ENCODE data around the gene GAB3. TPM values are rescaled to one million over a fixed set of nuclear protein-coding genes. Genes with fewer than 3 reads are reported as not detected.
A peak's percentile ranks its signal among the peaks of the same experiment; 100 is the strongest.

GAB3 gene
- total and polyA plus RNA-seq, 2 donors (not counting 1 experiment from before 2014, with no cell fraction given): 2.8 to 4.1 TPM

DNA sequence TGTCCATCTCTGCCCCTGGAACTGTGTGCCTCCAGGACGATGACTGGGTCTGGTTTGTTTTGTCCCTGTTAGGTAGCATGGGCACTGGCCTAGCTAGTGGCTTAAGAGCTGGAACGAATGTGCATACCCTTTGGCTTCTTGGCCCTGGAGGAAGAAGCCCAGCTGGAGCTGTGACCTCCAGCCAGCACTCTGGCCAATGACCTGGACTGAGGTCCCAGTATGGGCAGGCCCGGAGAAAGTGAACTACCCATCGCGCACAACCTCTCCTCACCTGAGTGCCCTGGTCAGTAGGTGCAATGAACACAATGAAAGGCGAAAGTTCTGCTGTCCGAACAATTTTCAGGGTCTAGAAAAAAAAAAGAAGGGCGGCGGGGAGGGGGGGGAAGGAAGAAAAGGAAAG is 30.1 kb upstream of the GAB3 start:
- no peaks in the 10 kb centered on the region for H3K27me3 ChIP-seq (ENCODE audit: control insufficient read depth, insufficient read depth, low read length)
- peaks cover 3% of the 10 kb centered on the region for H3K4me1 ChIP-seq (ENCODE audit: control insufficient read depth, extremely low read depth, insufficient read depth, low read length)
- H3K79me2 ChIP-seq (ENCODE audit: control insufficient read depth, insufficient read depth, low read length): no peaks in the 10 kb centered on the region
- no peak overlapping the region for H3K27ac ChIP-seq (ENCODE audit: insufficient read depth, low read length)
- no peak for DNase-seq (ENCODE audit: low read depth in 2 of 2)
- no peaks in the 10 kb centered on the region for H4K20me1 ChIP-seq (ENCODE audit: control insufficient read depth, extremely low read depth, insufficient read depth, low read length)
- no peak overlapping the region for H2AFZ ChIP-seq (ENCODE audit: low read length)
- no peak overlapping the region for H3K4me2 ChIP-seq (ENCODE audit: extremely low read depth, insufficient read depth, low read length)
- H3K9me3 ChIP-seq (ENCODE audit: control insufficient read depth, insufficient read depth, low read depth, low read length): no peaks in the 10 kb centered on the region
- no peak overlapping the region for H3K9ac ChIP-seq (ENCODE audit: insufficient read depth, low read length)
- peaks cover 2% of the 10 kb centered on the region for H3K36me3 ChIP-seq (ENCODE audit: control insufficient read depth, insufficient read depth, low read length)
- no peak for TF ChIP-seq EZH2 (IDR thresholded peaks at IDR 0.05; ENCODE audit: low read length, missing control alignments)
- TF ChIP-seq, protein P1, sequence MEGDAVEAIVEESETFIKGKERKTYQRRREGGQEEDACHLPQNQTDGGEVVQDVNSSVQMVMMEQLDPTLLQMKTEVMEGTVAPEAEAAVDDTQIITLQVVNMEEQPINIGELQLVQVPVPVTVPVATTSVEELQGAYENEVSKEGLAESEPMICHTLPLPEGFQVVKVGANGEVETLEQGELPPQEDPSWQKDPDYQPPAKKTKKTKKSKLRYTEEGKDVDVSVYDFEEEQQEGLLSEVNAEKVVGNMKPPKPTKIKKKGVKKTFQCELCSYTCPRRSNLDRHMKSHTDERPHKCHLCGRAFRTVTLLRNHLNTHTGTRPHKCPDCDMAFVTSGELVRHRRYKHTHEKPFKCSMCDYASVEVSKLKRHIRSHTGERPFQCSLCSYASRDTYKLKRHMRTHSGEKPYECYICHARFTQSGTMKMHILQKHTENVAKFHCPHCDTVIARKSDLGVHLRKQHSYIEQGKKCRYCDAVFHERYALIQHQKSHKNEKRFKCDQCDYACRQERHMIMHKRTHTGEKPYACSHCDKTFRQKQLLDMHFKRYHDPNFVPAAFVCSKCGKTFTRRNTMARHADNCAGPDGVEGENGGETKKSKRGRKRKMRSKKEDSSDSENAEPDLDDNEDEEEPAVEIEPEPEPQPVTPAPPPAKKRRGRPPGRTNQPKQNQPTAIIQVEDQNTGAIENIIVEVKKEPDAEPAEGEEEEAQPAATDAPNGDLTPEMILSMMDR (conservative IDR thresholded peaks at IDR 0.05 in 1 of 2, IDR thresholded peaks at IDR 0.05 in 1 of 2; ENCODE audit: low read depth in 1 of 2, low read length in 2 of 2): no peak
- no peak overlapping the region for H3K4me3 ChIP-seq (replicated peaks in 1 of 4; ENCODE audit: control extremely low read depth in 1 of 4, insufficient read depth in 1 of 4, low read depth in 3 of 4, low read length in 4 of 4)

DNA sequence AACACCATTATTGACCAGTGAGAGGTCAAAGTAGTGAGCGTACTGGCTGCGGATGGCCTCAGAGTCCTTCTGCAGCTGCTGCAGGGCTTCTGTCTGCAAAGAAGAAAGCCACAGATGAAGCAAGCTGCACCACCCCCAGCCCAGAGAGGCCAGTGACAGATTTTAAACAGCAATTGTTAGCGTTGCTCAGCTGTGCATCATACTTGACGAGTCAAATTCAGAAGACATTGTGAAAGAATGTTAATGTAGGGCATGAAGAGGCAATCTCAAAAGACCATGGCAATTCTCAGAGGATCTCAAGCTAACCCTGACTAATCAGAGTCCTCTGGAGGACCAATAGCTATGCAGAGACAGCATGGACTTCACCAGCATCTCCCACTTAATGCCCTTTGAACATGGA is 28.4 kb upstream of the GAB3 start:
- TF ChIP-seq, protein P1 (conservative IDR thresholded peaks at IDR 0.05 in 1 of 2, IDR thresholded peaks at IDR 0.05 in 1 of 2; ENCODE audit: low read depth in 1 of 2, low read length in 2 of 2): no peak
- TF ChIP-seq EZH2 (IDR thresholded peaks at IDR 0.05; ENCODE audit: low read length, missing control alignments): no peak
- no peaks in the 10 kb centered on the region for H3K9me3 ChIP-seq (ENCODE audit: control insufficient read depth, insufficient read depth, low read depth, low read length)
- peaks cover 3% of the 10 kb centered on the region for H3K4me1 ChIP-seq (ENCODE audit: control insufficient read depth, extremely low read depth, insufficient read depth, low read length)
- no peaks in the 10 kb centered on the region for H3K27me3 ChIP-seq (ENCODE audit: control insufficient read depth, insufficient read depth, low read length)
- H3K4me3 ChIP-seq (replicated peaks in 1 of 4; ENCODE audit: control extremely low read depth in 1 of 4, insufficient read depth in 1 of 4, low read depth in 3 of 4, low read length in 4 of 4): no peak overlapping the region
- no peaks in the 10 kb centered on the region for H3K79me2 ChIP-seq (ENCODE audit: control insufficient read depth, insufficient read depth, low read length)
- no peaks in the 10 kb centered on the region for H4K20me1 ChIP-seq (ENCODE audit: control insufficient read depth, extremely low read depth, insufficient read depth, low read length)
- H3K27ac ChIP-seq (ENCODE audit: insufficient read depth, low read length): no peak overlapping the region
- H3K9ac ChIP-seq (ENCODE audit: insufficient read depth, low read length): no peak overlapping the region
- peaks cover 9% of the 10 kb centered on the region for H3K36me3 ChIP-seq (ENCODE audit: control insufficient read depth, insufficient read depth, low read length)
- DNase-seq (ENCODE audit: low read depth in 2 of 2): peak; percentile 28 to 46
- H2AFZ ChIP-seq (ENCODE audit: low read length): no peak overlapping the region
- H3K4me2 ChIP-seq (ENCODE audit: extremely low read depth, insufficient read depth, low read length): no peak overlapping the region

DNA sequence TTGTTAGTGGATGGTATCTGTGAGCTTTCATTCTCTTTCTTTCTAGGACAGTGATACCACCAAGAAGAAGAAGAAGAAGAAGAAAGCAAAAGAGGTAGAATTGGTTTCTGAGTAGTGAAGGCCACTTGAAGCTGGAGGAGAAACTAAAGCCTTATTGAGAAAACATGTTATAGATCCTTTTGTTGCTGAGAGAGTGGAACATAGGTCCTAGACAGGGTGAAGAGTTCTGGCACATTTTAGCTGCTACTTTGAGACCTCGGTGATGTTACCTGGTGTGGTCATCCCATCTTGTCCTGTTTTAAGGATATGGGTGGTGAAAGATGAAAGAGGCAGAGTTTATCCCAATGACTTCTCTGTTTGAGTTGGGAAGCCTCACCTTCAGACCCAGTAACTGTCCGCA is 25.9 kb upstream of the GAB3 start:
- Histone ChIP-seq H3K4me1 (ENCODE audit: control insufficient read depth, extremely low read depth, insufficient read depth, low read length) (peaks cover 3% of the 10 kb centered on the region), H3K27me3 (ENCODE audit: control insufficient read depth, insufficient read depth, low read length) (no peaks in the 10 kb centered on the region), H3K9ac (ENCODE audit: insufficient read depth, low read length) (no peak overlapping the region), H3K4me3 (replicated peaks in 1 of 4; ENCODE audit: control extremely low read depth in 1 of 4, insufficient read depth in 1 of 4, low read depth in 3 of 4, low read length in 4 of 4) (no peak overlapping the region), H3K27ac (ENCODE audit: insufficient read depth, low read length) (no peak overlapping the region), H3K79me2 (ENCODE audit: control insufficient read depth, insufficient read depth, low read length) (no peaks in the 10 kb centered on the region), H3K4me2 (ENCODE audit: extremely low read depth, insufficient read depth, low read length) (no peak overlapping the region), H2AFZ (ENCODE audit: low read length) (no peak overlapping the region), H4K20me1 (ENCODE audit: control insufficient read depth, extremely low read depth, insufficient read depth, low read length) (no peaks in the 10 kb centered on the region), H3K36me3 (ENCODE audit: control insufficient read depth, insufficient read depth, low read length) (peaks cover 14% of the 10 kb centered on the region), H3K9me3 (ENCODE audit: control insufficient read depth, insufficient read depth, low read depth, low read length) (no peaks in the 10 kb centered on the region)
- TF ChIP-seq EZH2 (IDR thresholded peaks at IDR 0.05; ENCODE audit: low read length, missing control alignments): no peak
- TF ChIP-seq, protein P1 (conservative IDR thresholded peaks at IDR 0.05 in 1 of 2, IDR thresholded peaks at IDR 0.05 in 1 of 2; ENCODE audit: low read depth in 1 of 2, low read length in 2 of 2): no peak
- no peak for DNase-seq (ENCODE audit: low read depth in 2 of 2)

Data from fibroblast of lung (primary cell).